Osteocyte (in vitro differentiated cells): ENCODE results near the gene TSTD2. TPM values are rescaled to one million over a fixed set of nuclear protein-coding genes. Genes with fewer than 3 reads are reported as not detected.

Experiments
- DNase-seq: peaks from one replicate; pipeline ENCODE4 v3.0.0; 2021; ENCODE audit warnings: mixed read lengths; ENCODE audit not compliant: unreplicated experiment; ENCODE audit errors: extremely low spot score
- H3K27ac Mint-ChIP-seq: one replicate; pipeline ENCODE4 v1.8.0; 2021; ENCODE audit warnings: mild to moderate bottlenecking, mixed read lengths; ENCODE audit not compliant: unreplicated experiment
- H3K27me3 Mint-ChIP-seq: one replicate; pipeline ENCODE4 v1.8.0; 2021; ENCODE audit warnings: mixed read lengths; ENCODE audit not compliant: unreplicated experiment
- H3K36me3 Mint-ChIP-seq: one replicate; pipeline ENCODE4 v1.8.0; 2021; ENCODE audit warnings: mixed read lengths; ENCODE audit not compliant: unreplicated experiment
- H3K4me1 Mint-ChIP-seq: one replicate; pipeline ENCODE4 v1.8.0; 2021; ENCODE audit warnings: mixed read lengths; ENCODE audit not compliant: unreplicated experiment
- H3K4me3 Mint-ChIP-seq: one replicate; pipeline ENCODE4 v1.8.0; 2021; ENCODE audit warnings: mild to moderate bottlenecking, moderate library complexity, mixed read lengths; ENCODE audit not compliant: unreplicated experiment
- H3K9me3 Mint-ChIP-seq: one replicate; pipeline ENCODE4 v1.8.0; 2021; ENCODE audit warnings: mixed read lengths; ENCODE audit not compliant: unreplicated experiment
- total RNA-seq: library from RNA; stranded (reverse); gene quantifications from 2 replicates; pipeline ENCODE4 v1.2.1, GENCODE V29; 2021
- TF ChIP-seq, protein P1 (sequence below): fragments of 200-600 bp; sonication (generic); IDR thresholded peaks from 2 replicates; pipeline ENCODE4 v1.5.0; 2021; ENCODE audit warnings: antibody characterized with exemption, mild to moderate bottlenecking, moderate library complexity

TSTD2 gene
- total RNA-seq, 1 donor from 2014 or later, result 23.3 TPM

GRCh38 chr9:97633859-97634490 is 807 bp upstream of the TSTD2 start:
- Mint-ChIP-seq H3K4me1 (peaks cover 43% of the 10 kb centered on the region), H3K27me3 (no peaks in the 10 kb centered on the region), H3K4me3 (peak overlapping the region; percentile 94), H3K9me3 (no peaks in the 10 kb centered on the region), H3K36me3 (peaks cover 2% of the 10 kb centered on the region), H3K27ac (peak overlapping the region; percentile 99)
- no peak for DNase-seq
- TF ChIP-seq, protein P1, sequence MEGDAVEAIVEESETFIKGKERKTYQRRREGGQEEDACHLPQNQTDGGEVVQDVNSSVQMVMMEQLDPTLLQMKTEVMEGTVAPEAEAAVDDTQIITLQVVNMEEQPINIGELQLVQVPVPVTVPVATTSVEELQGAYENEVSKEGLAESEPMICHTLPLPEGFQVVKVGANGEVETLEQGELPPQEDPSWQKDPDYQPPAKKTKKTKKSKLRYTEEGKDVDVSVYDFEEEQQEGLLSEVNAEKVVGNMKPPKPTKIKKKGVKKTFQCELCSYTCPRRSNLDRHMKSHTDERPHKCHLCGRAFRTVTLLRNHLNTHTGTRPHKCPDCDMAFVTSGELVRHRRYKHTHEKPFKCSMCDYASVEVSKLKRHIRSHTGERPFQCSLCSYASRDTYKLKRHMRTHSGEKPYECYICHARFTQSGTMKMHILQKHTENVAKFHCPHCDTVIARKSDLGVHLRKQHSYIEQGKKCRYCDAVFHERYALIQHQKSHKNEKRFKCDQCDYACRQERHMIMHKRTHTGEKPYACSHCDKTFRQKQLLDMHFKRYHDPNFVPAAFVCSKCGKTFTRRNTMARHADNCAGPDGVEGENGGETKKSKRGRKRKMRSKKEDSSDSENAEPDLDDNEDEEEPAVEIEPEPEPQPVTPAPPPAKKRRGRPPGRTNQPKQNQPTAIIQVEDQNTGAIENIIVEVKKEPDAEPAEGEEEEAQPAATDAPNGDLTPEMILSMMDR, result no peak

GRCh38 chr9:97632248-97632984 is 752 bp downstream of the TSTD2 start:
- peaks cover 2% of the 10 kb centered on the region for H3K36me3 Mint-ChIP-seq
- no peak for DNase-seq
- H3K9me3 Mint-ChIP-seq, result no peaks in the 10 kb centered on the region
- H3K4me1 Mint-ChIP-seq, result peaks cover 32% of the 10 kb centered on the region
- no peaks in the 10 kb centered on the region for H3K27me3 Mint-ChIP-seq
- TF ChIP-seq, protein P1, result no peak
- peak overlapping the region; percentile 94 for H3K4me3 Mint-ChIP-seq
- peak overlapping the region; percentile 99 for H3K27ac Mint-ChIP-seq

DNA sequence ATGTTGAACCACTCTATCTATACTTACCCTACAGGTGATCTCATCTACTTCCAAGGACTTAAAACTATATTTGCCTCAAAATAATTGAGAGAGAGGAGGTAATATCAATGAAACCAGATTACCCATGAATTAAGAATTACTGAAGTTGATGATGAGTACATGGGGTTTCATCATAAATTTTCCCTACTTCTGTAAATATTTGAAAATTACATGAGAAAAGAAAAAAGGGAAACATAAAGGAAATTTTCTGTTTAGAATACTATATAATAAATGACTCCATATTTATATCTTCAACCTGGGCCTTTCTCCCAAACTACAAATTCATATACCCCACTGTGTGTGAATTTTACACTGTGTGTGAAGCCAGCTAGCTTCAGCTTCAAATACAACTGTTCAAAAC is 2.6 kb downstream of the TSTD2 start:
- H3K9me3 Mint-ChIP-seq, result no peaks in the 10 kb centered on the region
- TF ChIP-seq, protein P1, result no peak
- peaks cover 22% of the 10 kb centered on the region for H3K4me1 Mint-ChIP-seq
- no peak for DNase-seq
- no peak overlapping the region for H3K4me3 Mint-ChIP-seq
- H3K27ac Mint-ChIP-seq, result no peak overlapping the region
- H3K36me3 Mint-ChIP-seq, result no peaks in the 10 kb centered on the region
- no peaks in the 10 kb centered on the region for H3K27me3 Mint-ChIP-seq

- Mint-ChIP-seq H3K4me3 (no peak overlapping the region), H3K36me3 (peaks cover 6% of the 10 kb centered on the region), H3K27ac (peak overlapping the region; percentile 14), H3K9me3 (no peaks in the 10 kb centered on the region), H3K4me1 (peaks cover 10% of the 10 kb centered on the region), H3K27me3 (no peaks in the 10 kb centered on the region)
- DNase-seq, result no peak
- TF ChIP-seq, protein P1, result no peak
These were observed 4.0 kb downstream of the TSTD2 start for GRCh38 chr9:97629156-97629555.

DNA sequence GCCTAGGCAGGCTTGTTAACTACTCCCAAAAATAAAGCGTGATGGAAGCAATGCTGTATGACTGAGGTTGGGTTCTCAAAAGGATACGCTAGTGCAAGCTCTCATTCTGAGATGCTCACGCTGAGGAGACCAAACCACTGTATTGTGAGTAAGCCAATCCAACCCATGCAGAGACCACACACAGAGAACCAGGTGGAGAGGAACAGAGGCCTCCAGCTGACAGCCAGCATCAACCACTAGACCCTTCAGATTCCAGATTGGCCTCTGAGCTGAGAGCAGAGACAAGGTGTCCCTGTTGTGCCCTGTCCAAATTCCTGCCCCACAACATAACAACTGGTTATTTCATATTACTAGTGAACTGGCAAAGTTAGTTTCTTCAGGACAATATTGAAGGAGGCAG is 4.5 kb downstream of the TSTD2 start:
- Mint-ChIP-seq H3K9me3 (no peaks in the 10 kb centered on the region), H3K4me1 (peaks cover 10% of the 10 kb centered on the region), H3K27ac (no peak overlapping the region), H3K27me3 (no peaks in the 10 kb centered on the region), H3K36me3 (peaks cover 8% of the 10 kb centered on the region), H3K4me3 (no peak overlapping the region)
- no peak for DNase-seq
- TF ChIP-seq, protein P1, result no peak
